ENCODE data around the gene AHR.

AHR gene

GRCh38 chr7:17364671-17365070 is 66.2 kb downstream of the AHR start:
- H3K79me2 ChIP-seq = no peaks in the 10 kb centered on the region
- H3K9ac ChIP-seq = no peak overlapping the region
- TF ChIP-seq CTCF (IDR thresholded peaks at IDR 0.05) = no peak
- no peaks in the 10 kb centered on the region for H3K4me1 ChIP-seq
- H3K9me3 ChIP-seq (ENCODE audit: control insufficient read depth, low read length) = no peaks in the 10 kb centered on the region
- no peaks in the 10 kb centered on the region for H3K36me3 ChIP-seq (ENCODE audit: control insufficient read depth, insufficient read depth, low read length)
- H3K27me3 ChIP-seq (ENCODE audit: control insufficient read depth, insufficient read depth, low read length) = no peaks in the 10 kb centered on the region
- no peak overlapping the region for H2AFZ ChIP-seq
- no peak overlapping the region for H3K27ac ChIP-seq
- H3K4me2 ChIP-seq (ENCODE audit: low read length) = no peak overlapping the region
- H3K4me3 ChIP-seq (ENCODE audit: low read depth, low read length) = no peak overlapping the region

DNA sequence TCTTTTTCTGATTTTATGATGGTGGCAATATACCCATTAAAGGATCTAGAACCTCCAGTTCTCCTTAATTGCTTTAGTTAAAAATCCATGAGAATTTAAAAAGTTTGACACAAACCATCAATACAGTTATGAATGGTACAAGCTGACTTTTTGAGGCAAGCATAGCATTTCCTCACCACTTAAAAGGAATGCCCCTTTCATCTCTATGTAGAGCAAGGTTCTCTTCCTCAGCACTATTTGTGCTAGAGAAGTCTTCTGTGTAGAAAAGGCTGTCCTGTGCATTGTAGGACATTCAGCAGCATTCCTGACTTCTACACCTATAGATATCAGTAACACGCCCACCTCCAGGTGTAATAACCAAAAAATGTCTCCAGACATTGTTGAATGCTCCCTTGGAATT is 67.3 kb downstream of the AHR start:
- no peaks in the 10 kb centered on the region for H3K9me3 ChIP-seq (ENCODE audit: control insufficient read depth, low read length)
- H3K4me3 ChIP-seq (ENCODE audit: low read depth, low read length) = no peak overlapping the region
- H2AFZ ChIP-seq = no peak overlapping the region
- no peak overlapping the region for H3K4me2 ChIP-seq (ENCODE audit: low read length)
- no peaks in the 10 kb centered on the region for H3K79me2 ChIP-seq
- H3K9ac ChIP-seq = no peak overlapping the region
- TF ChIP-seq CTCF (IDR thresholded peaks at IDR 0.05) = no peak
- H3K27ac ChIP-seq = no peak overlapping the region
- H3K27me3 ChIP-seq (ENCODE audit: control insufficient read depth, insufficient read depth, low read length) = no peaks in the 10 kb centered on the region
- no peaks in the 10 kb centered on the region for H3K4me1 ChIP-seq
- no peaks in the 10 kb centered on the region for H3K36me3 ChIP-seq (ENCODE audit: control insufficient read depth, insufficient read depth, low read length)

DNA sequence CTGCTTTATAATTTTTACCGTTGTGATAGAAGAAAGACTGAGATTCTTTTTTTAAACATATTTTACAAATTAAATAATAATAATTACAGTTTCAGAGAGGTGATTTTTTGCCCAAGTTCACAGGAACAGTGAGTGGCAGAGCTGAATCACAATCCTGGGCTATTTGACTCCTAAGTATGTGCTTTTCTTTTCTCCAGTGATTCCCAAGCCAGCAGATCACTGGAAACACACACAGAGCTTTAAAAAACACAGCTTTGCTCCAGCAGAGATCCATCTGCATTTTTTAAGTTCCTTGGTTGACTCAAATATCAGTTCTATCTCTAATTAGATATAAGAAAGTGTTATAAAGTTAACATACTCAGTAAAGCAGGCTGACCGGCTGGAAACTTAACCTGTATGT is 69.0 kb downstream of the AHR start:
- TF ChIP-seq CTCF (IDR thresholded peaks at IDR 0.05) = no peak

GRCh38 chr7:17368856-17369524 is 70.5 kb downstream of the AHR start:
- no peak for TF ChIP-seq CTCF (IDR thresholded peaks at IDR 0.05)
- no peak overlapping the region for H3K9ac ChIP-seq
- H3K27me3 ChIP-seq (ENCODE audit: control insufficient read depth, insufficient read depth, low read length) = no peaks in the 10 kb centered on the region
- no peaks in the 10 kb centered on the region for H3K4me1 ChIP-seq
- no peaks in the 10 kb centered on the region for H3K36me3 ChIP-seq (ENCODE audit: control insufficient read depth, insufficient read depth, low read length)
- H3K79me2 ChIP-seq = no peaks in the 10 kb centered on the region
- H3K4me3 ChIP-seq (ENCODE audit: low read depth, low read length) = no peak overlapping the region
- no peak overlapping the region for H3K4me2 ChIP-seq (ENCODE audit: low read length)
- H2AFZ ChIP-seq = no peak overlapping the region
- H3K9me3 ChIP-seq (ENCODE audit: control insufficient read depth, low read length) = no peaks in the 10 kb centered on the region
- no peak overlapping the region for H3K27ac ChIP-seq

More for the DNA sequence above, 69.0 kb downstream of the AHR start:
- Histone ChIP-seq H3K79me2 (no peaks in the 10 kb centered on the region), H3K9ac (no peak overlapping the region), H3K36me3 (ENCODE audit: control insufficient read depth, insufficient read depth, low read length) (no peaks in the 10 kb centered on the region), H3K27me3 (ENCODE audit: control insufficient read depth, insufficient read depth, low read length) (no peaks in the 10 kb centered on the region), H3K9me3 (ENCODE audit: control insufficient read depth, low read length) (no peaks in the 10 kb centered on the region), H3K27ac (no peak overlapping the region), H3K4me2 (ENCODE audit: low read length) (no peak overlapping the region), H3K4me1 (no peaks in the 10 kb centered on the region), H3K4me3 (ENCODE audit: low read depth, low read length) (no peak overlapping the region), H2AFZ (no peak overlapping the region)
